PC-3 (cell line): Measurements from ENCODE around the gene OPN3.

Experiments used
- EZH2 ChIP-seq: fragments of 300-600 bp; sonication (generic); IDR thresholded peaks from one replicate; pipeline ENCODE4 v1.6.1; 2017; ENCODE audit warnings: antibody characterized with exemption, mild to moderate bottlenecking, low read length; ENCODE audit not compliant: unreplicated experiment
- TF ChIP-seq, protein P1 (sequence below): fragments of 300-600 bp; sonication (generic); conservative IDR thresholded peaks from 2 replicates; pipeline ENCODE4 v1.5.1; 2017; ENCODE audit warnings: antibody characterized with exemption, low read depth, mild to moderate bottlenecking, low read length

DNA sequence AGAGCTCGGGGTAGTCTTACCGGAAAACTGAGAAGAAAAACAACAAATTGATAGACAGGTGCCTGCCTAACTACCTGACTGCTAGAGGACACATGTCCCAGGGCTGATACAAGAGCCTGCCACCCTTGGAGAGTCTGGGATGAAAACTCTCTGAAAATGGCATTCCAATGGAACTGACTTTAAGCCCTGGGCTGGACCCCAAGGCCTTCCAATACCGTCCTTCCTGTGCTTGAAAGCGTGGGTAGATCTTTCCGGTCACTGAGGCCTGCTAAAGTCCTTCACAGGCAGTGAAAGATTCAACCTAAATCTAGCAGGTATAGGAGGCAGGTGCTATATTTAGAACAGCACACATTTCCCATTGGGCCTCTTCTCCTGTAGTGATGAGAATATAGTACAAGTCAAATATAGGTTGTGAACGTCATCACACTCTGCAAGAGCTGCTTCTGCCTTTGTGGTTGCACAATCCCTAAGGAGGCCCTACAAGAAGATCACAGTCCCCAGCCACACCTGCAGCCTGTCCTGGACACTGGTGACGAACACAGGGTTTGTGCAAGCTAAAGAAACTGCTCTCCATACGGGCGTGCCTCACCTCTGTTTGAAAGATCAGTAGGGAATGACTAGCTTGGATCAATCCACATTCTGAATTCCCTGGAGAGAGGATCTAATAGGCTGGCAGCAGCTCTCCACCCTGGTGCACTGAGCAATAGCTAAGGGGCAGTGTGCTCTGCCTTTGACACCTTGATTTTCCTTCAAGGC is 876 bp upstream of the OPN3 start:
- no peak for TF ChIP-seq EZH2
- TF ChIP-seq, protein P1, sequence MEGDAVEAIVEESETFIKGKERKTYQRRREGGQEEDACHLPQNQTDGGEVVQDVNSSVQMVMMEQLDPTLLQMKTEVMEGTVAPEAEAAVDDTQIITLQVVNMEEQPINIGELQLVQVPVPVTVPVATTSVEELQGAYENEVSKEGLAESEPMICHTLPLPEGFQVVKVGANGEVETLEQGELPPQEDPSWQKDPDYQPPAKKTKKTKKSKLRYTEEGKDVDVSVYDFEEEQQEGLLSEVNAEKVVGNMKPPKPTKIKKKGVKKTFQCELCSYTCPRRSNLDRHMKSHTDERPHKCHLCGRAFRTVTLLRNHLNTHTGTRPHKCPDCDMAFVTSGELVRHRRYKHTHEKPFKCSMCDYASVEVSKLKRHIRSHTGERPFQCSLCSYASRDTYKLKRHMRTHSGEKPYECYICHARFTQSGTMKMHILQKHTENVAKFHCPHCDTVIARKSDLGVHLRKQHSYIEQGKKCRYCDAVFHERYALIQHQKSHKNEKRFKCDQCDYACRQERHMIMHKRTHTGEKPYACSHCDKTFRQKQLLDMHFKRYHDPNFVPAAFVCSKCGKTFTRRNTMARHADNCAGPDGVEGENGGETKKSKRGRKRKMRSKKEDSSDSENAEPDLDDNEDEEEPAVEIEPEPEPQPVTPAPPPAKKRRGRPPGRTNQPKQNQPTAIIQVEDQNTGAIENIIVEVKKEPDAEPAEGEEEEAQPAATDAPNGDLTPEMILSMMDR, result no peak
